CD4-positive, alpha-beta memory T cell (primary cell): ENCODE results near the gene TPK1. TPM values are rescaled to one million over a fixed set of nuclear protein-coding genes. Genes with fewer than 3 reads are reported as not detected.

Experiments used
- CTCF ChIA-PET: fragments of 350-600 bp; sonication (Branson Sonifier 250); formaldehyde crosslinking; loops from one replicate; lab custom pipeline; 2021; ENCODE audit warnings: inconsistent platforms; ENCODE audit not compliant: partially characterized antibody; lab: Charles Lee
- POLR2A ChIA-PET: fragments of 350-600 bp; sonication (Branson Sonifier 250); formaldehyde crosslinking; loops from one replicate; lab custom pipeline; 2021; ENCODE audit not compliant: partially characterized antibody; lab: Charles Lee
- DNase-seq, 5 donors: peaks; one replicate each; pipeline versions ENCODE4 v3.0.0 to v3.0.0-alpha.2; 2020 to 2022; ENCODE audit warnings: mixed read lengths in 1 of 5
- H3K27ac ChIP-seq: one replicate; pipeline ENCODE4 v1.7.0; 2013; ENCODE audit warnings: low read depth, low read length
- H3K27me3 ChIP-seq: 2 replicates; pipeline ENCODE4 v1.7.0; 2013; ENCODE audit warnings: mild to moderate bottlenecking, low read length, moderate library complexity; ENCODE audit not compliant: insufficient read depth
- H3K36me3 ChIP-seq: 2 replicates; pipeline ENCODE4 v1.7.0; 2013; ENCODE audit warnings: mild to moderate bottlenecking, low read length, moderate library complexity; ENCODE audit not compliant: insufficient read depth
- H3K4me1 ChIP-seq: 2 replicates; pipeline ENCODE4 v1.7.0; 2013; ENCODE audit warnings: mild to moderate bottlenecking, low read length, moderate library complexity; ENCODE audit not compliant: insufficient read depth
- H3K4me3 ChIP-seq, 2 donors: one replicate each; pipeline ENCODE4 v1.7.0; 2013; ENCODE audit warnings: low read length in 2 of 2, mild to moderate bottlenecking in 1 of 2
- H3K9me3 ChIP-seq, 2 donors: one replicate each; pipeline ENCODE4 v1.7.0; 2013; ENCODE audit warnings: low read length in 2 of 2, control low read depth in 1 of 2; ENCODE audit not compliant: control insufficient read depth in 1 of 2
- H3K27ac Mint-ChIP-seq, 7 donors: one replicate each; pipeline ENCODE4 v1.8.0; 2020 to 2021; ENCODE audit warnings: mixed read lengths in 7 of 7, mild to moderate bottlenecking in 6 of 7, inconsistent platforms in 3 of 7, moderate library complexity in 3 of 7
- H3K27me3 Mint-ChIP-seq, 2 donors: one replicate each; pipeline ENCODE4 v1.8.0; 2020 to 2021; ENCODE audit warnings: mixed read lengths in 2 of 2
- H3K36me3 Mint-ChIP-seq, 2 donors: one replicate each; pipeline ENCODE4 v1.8.0; 2020 to 2021; ENCODE audit warnings: mixed read lengths in 2 of 2, inconsistent platforms in 1 of 2, mild to moderate bottlenecking in 1 of 2
- H3K4me1 Mint-ChIP-seq, 4 donors: one replicate each; pipeline ENCODE4 v1.8.0; 2020 to 2021; ENCODE audit warnings: mixed read lengths in 4 of 4, mild to moderate bottlenecking in 1 of 4
- H3K4me3 Mint-ChIP-seq, 8 donors: one replicate each; pipeline ENCODE4 v1.8.0; 2020 to 2021; ENCODE audit warnings: mixed read lengths in 8 of 8, mild to moderate bottlenecking in 7 of 8, moderate library complexity in 6 of 8, inconsistent platforms in 3 of 8
- H3K9me3 Mint-ChIP-seq, 8 donors: one replicate each; pipeline ENCODE4 v1.8.0; 2020 to 2021; ENCODE audit warnings: mixed read lengths in 8 of 8, mild to moderate bottlenecking in 5 of 8, inconsistent platforms in 3 of 8, moderate library complexity in 1 of 8
- intact Hi-C: fragments of 100-400 bp; cut with micrococcal nuclease; formaldehyde crosslinking; loops from one replicate; pipeline ENCODE4 v1.15.1; 2023
- polyA plus RNA-seq, 2 donors: library from polyadenylated mRNA; unstranded; fragments of 300-500 nt; fragmentation: Illumina TruSeq; gene quantifications; one replicate each; pipeline ENCODE4 v1.2.3, GENCODE V29; 2021
- total RNA-seq, 2 experiments: library from RNA; stranded (reverse); gene quantifications; one replicate each; pipeline ENCODE4 v1.2.3, GENCODE V29; 2021

Gene TPK1
- total and polyA plus RNA-seq, 4 experiments from 2014 or later: 25.2 to 30.7 (median 27.8) TPM

GRCh38 chr7:144404946-144405345 lies 430.9 kb downstream of the TPK1 start:
- no peaks in the 10 kb centered on the region for H3K4me1 ChIP-seq
- intact Hi-C loops: no loop called here
- H3K9me3 ChIP-seq: no peaks in the 10 kb centered on the region
- no peaks in the 10 kb centered on the region for H3K9me3 Mint-ChIP-seq
- no peak overlapping the region for H3K27ac ChIP-seq
- no peaks in the 10 kb centered on the region for H3K36me3 ChIP-seq
- no peak overlapping the region for H3K4me3 ChIP-seq
- no peak overlapping the region for H3K27ac Mint-ChIP-seq
- H3K27me3 ChIP-seq: no peaks in the 10 kb centered on the region
- ChIA-PET CTCF (no interaction called here), POLR2A (no interaction called here)
- no peaks in the 10 kb centered on the region for H3K36me3 Mint-ChIP-seq
- DNase-seq: no peak
- H3K27me3 Mint-ChIP-seq: peaks cover 4 to 22% of the 10 kb centered on the region in 2 donors
- H3K4me3 Mint-ChIP-seq: no peak overlapping the region
- peaks cover 0 to 2% (median 0%) of the 10 kb centered on the region in 4 donors for H3K4me1 Mint-ChIP-seq

GRCh38 chr7:144403649-144404061 lies 432.2 kb downstream of the TPK1 start, which contains the start of gene NOBOX:
Gene NOBOX, minus strand, starts transcription at chr7:144403693.
- H3K4me1 ChIP-seq: no peaks in the 10 kb centered on the region
- H3K4me1 Mint-ChIP-seq: peaks cover 0 to 2% (median 0%) of the 10 kb centered on the region in 4 donors
- no peaks in the 10 kb centered on the region for H3K27me3 ChIP-seq
- no peaks in the 10 kb centered on the region for H3K9me3 Mint-ChIP-seq
- intact Hi-C loops: no loop called here
- CTCF ChIA-PET: no interaction called here
- H3K4me3 Mint-ChIP-seq: no peak within 1 kb of the TSS
- H3K36me3 ChIP-seq: no peaks in the 10 kb centered on the region
- H3K27me3 Mint-ChIP-seq: peaks cover 4 to 18% of the 10 kb centered on the region in 2 donors
- no peak within 1 kb of the TSS for H3K4me3 ChIP-seq
- no peaks in the 10 kb centered on the region for H3K36me3 Mint-ChIP-seq
- H3K9me3 ChIP-seq: no peaks in the 10 kb centered on the region
- no peak for DNase-seq
- no peak within 1 kb of the TSS for H3K27ac ChIP-seq
- POLR2A ChIA-PET: no interaction called here
- H3K27ac Mint-ChIP-seq: no peak within 1 kb of the TSS

DNA sequence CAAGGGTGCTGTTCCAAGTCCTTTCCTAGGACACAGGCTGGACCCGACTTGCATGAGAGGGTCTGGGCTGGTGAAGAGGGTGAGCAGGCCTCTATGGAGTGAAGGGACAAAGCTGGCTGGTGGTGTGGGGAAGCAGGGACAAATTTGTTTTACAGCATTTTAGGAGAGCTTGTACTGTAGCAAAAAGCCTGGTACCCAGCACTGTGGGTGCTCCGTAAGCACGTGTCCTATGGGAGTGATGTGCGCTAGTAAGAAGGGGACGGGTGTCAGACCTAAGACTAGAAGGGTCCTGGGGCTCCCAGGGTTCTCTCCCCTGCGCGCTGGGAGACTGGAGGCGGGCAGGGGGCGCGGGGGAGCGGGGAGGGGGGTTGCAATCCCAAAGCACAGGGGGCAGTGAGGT lies 432.8 kb downstream of the TPK1 start:
- intact Hi-C loops: no loop called here
- Mint-ChIP-seq H3K4me3 (no peak overlapping the region), H3K9me3 (no peaks in the 10 kb centered on the region), H3K27ac (no peak overlapping the region), H3K27me3 (peaks cover 4 to 16% of the 10 kb centered on the region in 2 donors), H3K4me1 (peaks cover 0 to 2% (median 0%) of the 10 kb centered on the region in 4 donors), H3K36me3 (no peaks in the 10 kb centered on the region)
- no peaks in the 10 kb centered on the region for H3K4me1 ChIP-seq
- H3K36me3 ChIP-seq: no peaks in the 10 kb centered on the region
- H3K27me3 ChIP-seq: no peaks in the 10 kb centered on the region
- no peak overlapping the region for H3K27ac ChIP-seq
- CTCF ChIA-PET: interaction anchor here (0.9 kb wide), 1 partner anchor 11 kb away, joined by 4 read pairs; no protein-coding TSS in a partner anchor
- POLR2A ChIA-PET: no interaction called here
- no peak for DNase-seq
- no peaks in the 10 kb centered on the region for H3K9me3 ChIP-seq
- H3K4me3 ChIP-seq: no peak overlapping the region
